GM21367 (cell line): ENCODE measurements around the gene PTEN.
"Not testable (repeated sequence)": the region's sequence is repeated elsewhere in the genome, so short reads cannot be mapped to it uniquely, and the experiment has no call there.

ENCODE experiments used
- ATAC-seq: cut with Tn5 transposase; IDR thresholded peaks from one replicate; pipeline ENCODE4 v1.9.1; 2021; ENCODE audit not compliant: unreplicated experiment

The PTEN gene

DNA sequence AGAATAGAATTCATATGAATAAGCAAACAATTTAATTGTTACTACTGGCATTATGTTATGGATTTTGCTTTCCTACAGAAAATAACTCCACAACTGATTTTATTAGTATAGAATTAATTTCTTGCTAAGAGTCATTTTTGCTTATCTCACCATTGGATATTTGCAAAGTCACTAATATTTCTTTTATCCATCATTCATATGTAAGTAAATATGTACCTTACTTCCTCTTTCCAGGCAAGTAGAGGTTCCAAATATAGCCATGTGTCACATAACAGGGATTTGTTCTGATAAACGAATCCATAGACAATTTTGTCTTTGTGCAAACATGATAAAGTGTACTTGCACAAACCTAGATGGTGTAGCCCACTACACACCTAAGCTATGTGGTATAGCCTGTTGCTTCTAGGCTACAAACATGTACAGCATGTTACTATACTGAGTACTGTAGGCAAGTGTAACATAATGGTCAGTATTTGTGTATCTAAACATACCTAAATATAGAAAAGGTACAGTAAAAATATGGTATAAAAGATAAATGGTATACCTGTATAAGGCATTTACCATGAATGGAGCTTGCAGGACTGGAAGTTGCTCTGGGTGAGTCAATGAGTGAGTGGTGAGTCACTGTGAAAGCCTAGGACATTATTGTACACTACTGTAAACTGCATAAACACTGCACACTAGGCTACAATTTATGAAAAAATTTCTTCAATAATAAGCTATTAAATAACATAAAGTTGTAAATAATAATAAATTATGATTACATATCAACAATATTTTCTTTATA lies 18.4 kb upstream of the PTEN start:
- ATAC-seq, result no peak

DNA sequence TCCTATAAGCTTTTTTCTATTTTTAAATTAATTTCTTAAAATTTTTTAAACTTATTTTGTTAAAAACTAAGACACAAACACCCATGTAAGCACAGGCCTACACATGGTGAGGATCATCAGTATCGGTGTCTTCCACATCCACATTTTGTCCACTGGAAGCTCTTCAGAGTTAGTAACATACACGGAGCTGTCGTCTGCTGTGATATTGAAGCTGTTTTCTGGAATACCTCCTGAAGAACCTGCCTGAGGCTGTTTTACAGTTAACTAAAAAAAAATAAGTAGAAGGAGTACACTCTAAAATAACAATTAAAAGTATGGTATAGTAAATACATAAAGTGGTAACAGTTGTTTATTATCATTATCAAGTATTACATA lies 17.8 kb upstream of the PTEN start:
- ATAC-seq, result no peak

DNA sequence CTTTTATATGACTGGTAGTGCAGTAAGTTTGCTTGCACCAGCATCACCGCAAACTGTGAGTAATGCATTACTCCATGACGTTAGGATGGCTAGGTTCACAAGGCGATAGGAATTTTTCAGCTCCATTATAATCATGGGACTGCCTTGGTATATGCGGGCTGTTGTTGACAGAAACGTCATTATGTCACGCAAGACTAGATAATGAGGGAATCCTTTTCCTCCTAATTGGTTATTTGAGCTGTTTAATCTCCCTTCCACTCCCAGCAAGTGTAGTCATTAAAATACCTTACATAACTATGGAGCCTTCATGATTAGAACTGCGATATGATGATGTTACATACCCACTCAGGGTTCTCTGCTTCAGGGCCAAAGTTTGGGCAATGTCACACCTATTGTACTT lies 17.4 kb upstream of the PTEN start:
- no peak for ATAC-seq

DNA sequence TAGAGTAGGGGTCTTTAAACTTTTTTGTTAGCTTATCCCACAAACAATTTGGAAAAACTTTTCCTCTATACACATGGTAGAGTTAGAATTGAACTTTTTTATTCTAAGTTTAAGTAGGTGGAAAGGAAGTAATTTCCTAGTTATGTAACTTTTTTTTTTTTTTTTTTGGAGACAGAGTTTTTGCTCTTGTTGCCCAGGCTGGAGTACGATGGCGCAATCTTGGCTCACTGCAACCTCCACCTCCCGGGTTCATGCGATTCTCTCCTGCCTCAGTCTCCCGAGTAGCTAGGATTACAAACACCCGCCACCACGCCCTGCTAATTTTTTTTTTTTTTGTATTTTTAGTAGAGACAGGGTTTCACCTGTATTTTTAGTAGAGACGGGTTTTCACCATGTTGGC lies 16.7 kb upstream of the PTEN start:
- not testable (repeated sequence) for ATAC-seq

DNA sequence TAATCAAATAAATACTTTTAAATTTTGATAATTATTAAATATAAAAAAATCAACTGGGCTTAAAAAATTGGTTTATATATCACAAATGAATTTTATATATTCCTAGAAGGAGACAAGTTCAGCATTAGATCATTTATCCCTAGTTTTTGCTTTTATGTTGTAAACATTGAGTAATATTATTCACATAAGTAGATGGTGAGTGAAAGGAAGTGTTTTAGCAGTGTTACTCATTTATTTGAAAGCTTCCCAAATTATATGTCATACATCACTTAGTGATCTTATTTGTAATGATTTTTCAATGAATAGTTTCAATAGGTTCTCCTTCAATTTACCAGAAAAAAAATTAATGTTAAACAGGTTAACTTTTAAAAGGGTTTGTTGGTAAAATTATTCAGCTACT lies 15.9 kb upstream of the PTEN start:
- ATAC-seq, result no peak

DNA sequence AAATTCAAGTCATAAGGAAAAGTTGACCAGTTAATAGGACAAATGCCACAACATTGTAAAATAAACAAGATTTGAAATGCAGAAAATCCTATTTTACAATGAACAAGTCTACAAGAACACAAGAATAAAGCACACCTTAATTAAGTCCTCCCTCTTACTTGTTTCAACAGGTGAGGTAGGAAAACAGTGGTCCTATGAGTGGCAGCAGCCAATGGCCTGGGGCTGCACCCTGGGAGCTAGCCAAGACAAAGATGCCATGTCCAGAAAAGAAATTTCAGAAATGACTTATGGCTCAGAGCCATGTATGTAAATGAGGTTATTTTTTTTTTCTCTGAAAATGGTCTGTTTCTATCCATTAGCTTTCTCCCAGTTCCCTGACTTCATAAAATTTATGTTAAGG lies 14.4 kb upstream of the PTEN start:
- ATAC-seq, result no peak

DNA sequence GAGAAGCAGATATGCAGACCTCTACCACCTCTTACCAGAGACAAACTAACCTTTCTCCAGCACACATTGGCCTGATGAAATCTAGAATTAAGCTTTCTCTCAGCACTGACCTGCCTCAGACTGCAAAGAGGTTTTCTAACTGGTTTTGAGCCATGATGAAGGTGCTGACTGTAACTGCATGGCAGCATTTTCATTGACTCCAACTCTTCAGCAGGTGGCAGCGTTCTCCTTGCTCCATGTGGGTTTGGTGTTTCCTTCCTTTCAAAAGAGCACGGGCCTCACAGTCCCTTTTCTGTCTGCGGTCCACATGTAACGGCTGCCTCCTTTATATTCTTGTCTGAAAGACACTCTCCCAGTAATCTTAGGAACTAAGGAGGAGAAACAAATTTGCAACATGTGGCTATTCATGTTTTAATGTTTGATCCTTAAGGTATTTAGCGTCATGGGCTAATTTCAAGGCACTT lies 12.7 kb upstream of the PTEN start:
- ATAC-seq, result peak; percentile 65

DNA sequence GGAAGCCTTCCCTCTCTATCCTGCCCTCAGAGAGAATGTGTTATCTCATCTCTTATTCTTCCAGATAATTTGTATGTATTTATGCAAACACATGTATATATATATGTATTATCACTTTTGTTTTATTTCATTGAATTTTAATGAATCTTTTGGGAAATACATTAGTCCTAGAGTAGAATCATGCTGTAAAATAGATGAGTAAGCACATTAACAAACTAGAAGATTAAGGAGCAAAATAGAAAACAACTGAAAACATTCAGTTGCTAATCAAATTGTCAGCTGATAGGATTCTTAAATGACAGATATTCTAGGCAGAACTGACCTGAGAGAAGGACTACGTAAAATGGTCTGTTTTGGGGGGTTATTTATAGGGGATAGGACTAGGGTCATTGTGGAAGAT lies 11.3 kb upstream of the PTEN start:
- no peak for ATAC-seq

DNA sequence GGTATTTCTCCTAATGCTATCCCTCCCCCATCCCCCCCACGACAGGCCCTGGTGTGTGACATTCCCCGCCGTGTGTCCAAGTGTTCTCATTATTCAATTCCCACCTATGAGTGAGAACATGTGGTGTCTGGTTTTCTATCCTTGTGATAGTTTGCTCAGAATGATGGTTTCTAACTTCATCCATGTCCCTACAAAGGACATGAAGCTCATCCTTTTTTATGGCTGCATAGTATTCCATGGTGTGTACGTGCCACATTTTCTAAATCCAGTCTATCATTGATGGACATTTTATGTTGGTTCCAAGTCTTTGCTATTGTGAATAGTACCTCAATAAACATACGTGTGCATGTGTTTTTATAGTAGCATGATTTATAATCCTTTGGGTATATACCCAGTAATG lies 8.2 kb upstream of the PTEN start:
- not testable (repeated sequence) for ATAC-seq

DNA sequence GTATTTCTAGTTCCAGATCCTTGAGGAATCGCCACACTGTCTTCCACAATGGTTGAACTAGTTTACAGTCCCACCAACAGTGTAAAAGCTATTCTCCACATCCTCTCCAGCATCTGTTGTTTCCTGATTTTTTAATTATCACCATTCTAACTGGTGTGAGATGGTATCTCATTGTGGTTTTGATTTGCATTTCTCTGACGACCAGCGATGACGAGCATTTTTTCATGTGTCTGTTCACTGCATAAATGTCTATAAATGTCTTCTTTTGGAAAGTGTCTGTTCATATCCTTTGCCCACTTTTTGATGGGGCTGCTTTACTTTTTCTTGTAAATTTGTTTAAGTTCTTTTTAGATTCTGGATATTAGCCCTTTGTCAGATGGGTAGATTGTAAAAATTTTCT lies 7.8 kb upstream of the PTEN start:
- ATAC-seq, result not testable (repeated sequence)

DNA sequence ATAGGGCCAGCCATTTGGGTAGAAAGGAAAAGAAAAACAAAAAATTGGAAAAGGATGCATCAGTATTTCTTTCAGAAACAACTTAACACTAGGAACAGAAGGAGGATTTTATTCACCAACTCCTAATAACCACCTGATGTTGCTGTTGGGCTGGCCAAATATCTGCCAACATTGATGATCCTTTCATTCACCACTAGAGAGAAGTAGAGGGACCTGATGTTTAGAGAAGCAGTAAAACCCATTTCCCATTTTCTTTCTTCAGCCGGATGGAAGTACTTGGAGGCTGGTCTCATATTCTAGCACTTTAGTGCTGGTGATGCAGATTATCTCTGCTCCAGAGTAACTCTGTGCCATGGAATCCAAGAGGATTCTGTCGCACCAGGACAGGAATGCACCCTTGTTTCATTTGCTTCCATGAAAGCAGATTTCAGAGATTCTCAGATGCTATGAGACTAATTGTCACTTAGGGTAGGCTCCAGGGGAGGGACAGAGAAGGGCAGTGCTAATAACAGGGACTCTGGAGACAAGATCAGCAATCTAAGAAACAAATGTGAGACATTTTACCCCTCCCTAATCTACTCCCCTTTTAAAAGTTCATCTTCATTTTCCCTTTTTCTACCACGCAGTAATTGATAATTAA lies 3.1 kb upstream of the PTEN start:
- ATAC-seq, result no peak

DNA sequence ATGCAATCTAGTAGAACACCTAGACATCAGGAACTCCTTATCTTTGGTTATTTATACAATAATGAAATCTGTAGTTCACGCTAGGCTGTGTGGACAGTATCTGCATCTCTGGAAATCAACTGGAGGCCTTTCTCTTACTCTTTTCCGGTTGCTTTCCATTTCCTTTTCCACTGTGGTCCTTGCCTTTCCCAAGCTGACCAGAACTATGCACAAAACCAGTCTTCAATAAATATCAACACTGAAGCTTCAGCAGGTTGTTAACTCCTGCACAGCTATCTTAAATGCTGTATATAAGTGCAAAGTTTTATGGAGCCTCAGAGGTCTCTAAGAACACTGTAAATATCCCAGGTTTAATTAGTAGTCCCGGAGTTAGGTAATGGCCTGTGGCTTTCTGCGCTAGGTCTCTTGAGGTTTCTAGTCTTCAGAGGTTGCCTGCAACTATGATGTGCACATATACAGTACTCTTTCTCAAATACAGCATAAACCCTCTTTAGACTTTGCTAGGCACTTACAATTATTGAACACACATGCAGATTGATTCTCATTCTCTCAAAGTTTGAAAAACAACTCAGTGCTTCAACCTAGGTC lies 2.5 kb upstream of the PTEN start:
- no peak for ATAC-seq

DNA sequence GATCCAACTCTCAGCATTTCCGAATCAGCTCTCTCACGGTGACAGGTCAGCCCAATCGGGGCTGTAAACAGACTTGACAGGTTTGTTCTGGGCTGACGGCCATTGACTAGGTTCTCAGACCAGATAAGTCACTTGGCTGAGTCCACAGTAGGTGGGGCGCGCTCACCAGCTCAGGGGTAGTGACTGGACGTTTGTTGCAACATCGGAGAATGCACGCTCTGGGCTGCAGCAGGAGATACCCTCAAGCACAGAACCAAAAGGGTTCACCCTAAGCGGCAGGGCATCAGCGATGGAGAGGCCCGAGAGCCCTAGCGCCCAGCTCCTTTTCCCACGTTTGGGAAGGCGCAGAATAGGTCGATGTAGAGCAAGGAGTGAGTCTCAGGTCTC lies 1.9 kb upstream of the PTEN start:
- peak; percentile 9 for ATAC-seq

DNA sequence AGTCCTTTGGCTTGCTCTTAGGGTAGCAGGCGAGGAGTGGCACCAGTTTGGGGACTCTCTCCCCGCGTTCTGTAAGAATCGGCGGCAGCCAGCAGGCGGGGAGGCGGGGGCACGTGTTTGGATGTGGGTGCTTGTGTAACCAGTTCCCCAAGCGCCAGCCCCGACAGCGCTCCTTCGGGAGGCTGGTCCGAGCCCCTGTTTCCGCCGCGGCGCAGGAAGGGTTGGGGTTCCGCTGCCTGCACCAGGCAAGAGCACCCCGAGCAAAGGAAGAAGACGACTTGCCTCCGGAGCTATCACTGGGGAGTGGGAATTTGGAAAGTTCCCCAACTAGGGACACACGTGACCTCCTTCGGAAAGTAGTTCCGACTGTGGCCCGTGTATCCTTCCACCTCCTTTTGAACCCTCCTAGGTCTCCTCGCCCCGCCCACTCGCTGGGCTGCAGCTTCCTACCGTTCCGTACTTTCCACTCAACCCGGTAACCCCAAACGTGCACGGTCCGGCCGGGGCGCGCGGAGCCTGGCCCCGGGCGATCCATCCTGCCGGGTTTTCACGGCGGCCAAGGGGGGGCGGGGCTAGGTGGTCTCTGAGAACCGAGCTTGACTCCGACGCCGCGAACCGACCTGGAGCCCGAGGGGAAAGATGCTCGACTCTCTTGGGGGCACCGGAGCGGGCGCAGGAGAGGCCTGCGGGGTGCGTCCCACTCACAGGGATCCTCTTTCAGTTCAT lies 1.3 kb upstream of the PTEN start:
- ATAC-seq, result peak; percentile 42

DNA sequence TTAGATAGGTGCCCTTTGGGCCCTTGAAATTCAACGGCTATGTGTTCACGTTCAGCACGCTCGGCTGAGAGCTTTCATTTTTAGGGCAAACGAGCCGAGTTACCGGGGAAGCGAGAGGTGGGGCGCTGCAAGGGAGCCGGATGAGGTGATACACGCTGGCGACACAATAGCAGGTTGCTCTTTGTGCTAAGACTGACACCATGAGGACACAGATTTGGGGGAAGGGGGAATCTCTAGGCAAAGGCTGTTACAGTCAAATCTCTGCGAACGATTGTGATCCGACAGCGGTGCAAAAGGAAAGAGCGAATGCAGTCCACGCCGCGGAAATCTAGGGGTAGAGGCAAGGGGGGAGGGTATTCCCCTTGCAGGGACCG lies 759 bp upstream of the PTEN start:
- ATAC-seq, result peak; percentile 0

DNA sequence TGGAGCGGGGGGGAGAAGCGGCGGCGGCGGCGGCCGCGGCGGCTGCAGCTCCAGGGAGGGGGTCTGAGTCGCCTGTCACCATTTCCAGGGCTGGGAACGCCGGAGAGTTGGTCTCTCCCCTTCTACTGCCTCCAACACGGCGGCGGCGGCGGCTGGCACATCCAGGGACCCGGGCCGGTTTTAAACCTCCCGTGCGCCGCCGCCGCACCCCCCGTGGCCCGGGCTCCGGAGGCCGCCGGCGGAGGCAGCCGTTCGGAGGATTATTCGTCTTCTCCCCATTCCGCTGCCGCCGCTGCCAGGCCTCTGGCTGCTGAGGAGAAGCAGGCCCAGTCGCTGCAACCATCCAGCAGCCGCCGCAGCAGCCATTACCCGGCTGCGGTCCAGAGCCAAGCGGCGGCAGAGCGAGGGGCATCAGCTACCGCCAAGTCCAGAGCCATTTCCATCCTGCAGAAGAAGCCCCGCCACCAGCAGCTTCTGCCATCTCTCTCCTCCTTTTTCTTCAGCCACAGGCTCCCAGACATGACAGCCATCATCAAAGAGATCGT lies 598 bp downstream of the PTEN start:
- not testable (repeated sequence) for ATAC-seq

DNA sequence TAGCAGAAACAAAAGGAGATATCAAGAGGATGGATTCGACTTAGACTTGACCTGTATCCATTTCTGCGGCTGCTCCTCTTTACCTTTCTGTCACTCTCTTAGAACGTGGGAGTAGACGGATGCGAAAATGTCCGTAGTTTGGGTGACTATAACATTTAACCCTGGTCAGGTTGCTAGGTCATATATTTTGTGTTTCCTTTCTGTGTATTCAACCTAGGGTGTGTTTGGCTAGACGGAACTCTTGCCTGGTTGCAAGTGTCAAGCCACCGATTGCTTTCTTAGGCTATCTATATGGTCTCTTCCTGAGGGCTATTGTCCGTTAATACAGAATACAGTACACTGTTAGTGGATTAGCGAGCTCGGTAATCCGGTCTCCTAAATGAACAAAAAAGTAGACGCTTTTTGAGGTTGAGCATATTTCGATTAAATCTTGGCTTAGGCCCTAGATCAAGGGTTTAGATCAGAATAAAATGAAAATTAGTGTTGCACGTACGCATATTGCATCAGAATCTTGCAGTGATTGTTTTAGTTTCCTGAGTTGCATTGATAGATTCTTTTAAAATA lies 1.2 kb downstream of the PTEN start:
- ATAC-seq, result no peak

DNA sequence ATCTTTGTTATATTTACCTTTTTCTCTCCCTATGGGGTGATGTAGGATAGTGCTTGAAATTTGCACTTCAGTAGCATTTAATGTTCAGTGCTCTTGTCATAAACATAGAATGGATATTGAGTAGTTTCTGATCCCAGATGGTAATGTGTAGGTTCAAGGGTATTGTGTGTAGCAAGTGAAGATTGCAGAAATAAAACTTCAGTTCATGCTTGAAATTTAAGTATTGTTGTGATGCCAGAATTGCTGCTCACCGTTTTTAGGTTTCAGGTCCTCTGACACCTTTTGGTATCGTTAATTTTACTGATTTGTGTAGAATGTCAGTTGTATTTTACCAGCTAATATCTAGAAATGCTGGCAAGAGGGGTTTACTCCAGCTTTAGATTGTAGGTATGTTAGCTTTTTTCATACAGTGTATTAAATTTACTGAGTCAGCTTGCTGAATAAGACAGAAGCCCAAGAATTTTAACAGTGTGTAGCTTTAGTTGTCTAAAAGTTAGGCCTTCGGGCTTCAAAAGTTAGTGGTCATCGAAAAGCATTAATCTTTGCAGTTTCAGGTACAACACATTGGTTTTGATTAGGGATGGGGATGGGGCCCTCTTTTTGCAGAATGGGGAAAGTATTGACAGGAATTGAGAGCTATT lies 1.9 kb downstream of the PTEN start:
- ATAC-seq, result no peak

DNA sequence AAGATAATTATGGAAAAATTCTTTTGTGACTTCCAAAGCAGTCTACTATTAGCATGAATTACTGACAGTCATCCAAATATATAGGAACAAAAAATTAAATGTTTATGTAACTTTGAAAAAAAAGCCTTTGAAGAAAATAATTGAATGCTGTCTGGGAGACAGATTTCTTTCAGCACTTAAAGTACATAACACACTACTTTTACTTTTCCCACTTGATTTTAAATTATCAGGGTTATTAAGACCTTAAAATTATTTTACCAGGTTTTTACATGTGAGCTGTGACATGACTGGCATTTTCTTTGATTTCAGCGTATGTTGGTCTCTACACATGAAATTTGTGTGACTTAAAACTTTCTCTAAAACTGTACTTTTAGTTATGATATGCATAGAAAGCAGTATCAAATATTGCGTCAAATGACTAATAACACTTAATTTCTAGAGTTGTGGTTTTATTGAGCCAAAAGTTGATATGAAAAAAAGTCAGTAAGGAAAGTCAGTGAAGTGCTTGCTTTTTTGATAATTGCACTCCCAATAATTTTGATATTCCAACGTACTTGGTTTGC lies 3.1 kb downstream of the PTEN start:
- ATAC-seq, result no peak

DNA sequence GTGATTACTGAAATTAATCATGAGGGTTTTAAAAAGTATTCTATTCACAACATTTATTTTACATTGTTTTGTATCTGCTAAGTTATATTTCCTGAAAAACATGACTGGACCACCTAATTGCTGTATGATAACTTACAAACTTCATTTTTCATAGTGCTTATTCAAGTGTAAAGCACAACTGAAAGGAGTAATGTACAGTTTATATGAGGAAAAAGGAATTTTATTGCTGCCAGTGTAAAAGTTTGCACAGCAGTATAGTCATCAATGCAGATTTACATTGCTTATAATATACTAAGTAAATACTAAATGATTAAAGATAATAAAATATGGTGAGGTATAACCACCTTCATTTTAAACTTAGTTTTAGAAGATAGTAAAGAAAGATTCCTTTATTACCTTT lies 4.0 kb downstream of the PTEN start:
- ATAC-seq, result no peak
